Activated CD8-positive, alpha-beta memory T cell treated with anti-CD3 and anti-CD28 coated beads for 48 hours (primary cell): Measurements from ENCODE around the gene OR4E2.
"Not testable (repeated sequence)": the region's sequence is repeated elsewhere in the genome, so short reads cannot be mapped to it uniquely, and the experiment has no call there.

Experiments
- DNase-seq, 3 experiments: peaks; one replicate each; pipeline ENCODE4 v3.0.0-alpha.2; 2020; ENCODE audit warnings: low read depth in 2 of 3, low spot score in 2 of 3

OR4E2 gene

DNA sequence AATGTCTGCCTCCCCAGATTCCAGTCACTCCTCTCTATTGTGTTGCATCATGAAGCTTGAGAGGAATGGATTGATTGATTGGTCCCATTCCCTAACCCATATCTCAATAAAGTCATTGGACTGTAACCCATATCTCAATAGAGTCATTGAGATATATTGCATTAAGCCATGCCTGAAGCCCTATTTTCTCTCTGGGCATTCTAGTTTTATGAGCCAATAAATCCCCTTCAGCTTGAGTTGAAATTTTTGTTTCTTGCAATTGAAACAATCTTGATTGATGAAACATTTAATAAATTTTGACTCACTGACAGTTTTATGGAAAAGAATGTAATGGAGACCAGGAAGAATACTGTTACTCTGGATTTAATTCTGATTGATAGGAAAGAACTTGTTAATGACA lies 40.8 kb downstream of the OR4E2 start:
- no peak for DNase-seq

- DNase-seq = not testable (repeated sequence)
Observed at GRCh38 chr14:21697662-21698061, 44.0 kb downstream of the OR4E2 start.

- not testable (repeated sequence) for DNase-seq
Observed at GRCh38 chr14:21698538-21698937, 44.9 kb downstream of the OR4E2 start.

DNA sequence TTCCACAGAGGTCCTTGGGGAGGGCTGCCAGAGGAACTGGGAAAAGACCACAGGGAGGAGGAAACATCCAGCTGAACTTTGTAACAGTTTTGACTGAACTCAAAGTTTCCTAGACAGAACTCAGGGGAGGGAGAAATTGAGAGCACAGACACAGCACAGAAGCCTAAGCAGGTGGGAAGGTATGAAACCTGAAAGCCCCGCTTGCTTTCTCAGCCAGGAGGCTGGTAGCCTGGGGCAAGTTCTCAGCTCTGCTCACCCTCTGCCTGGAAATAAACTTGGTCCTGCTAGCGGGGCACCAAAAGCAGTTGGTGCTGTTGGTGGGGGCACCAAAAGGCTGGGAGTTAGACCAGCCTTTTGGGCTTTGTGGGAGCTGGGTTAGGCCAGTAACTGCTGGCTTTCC lies 45.9 kb downstream of the OR4E2 start:
- no peak for DNase-seq

DNA sequence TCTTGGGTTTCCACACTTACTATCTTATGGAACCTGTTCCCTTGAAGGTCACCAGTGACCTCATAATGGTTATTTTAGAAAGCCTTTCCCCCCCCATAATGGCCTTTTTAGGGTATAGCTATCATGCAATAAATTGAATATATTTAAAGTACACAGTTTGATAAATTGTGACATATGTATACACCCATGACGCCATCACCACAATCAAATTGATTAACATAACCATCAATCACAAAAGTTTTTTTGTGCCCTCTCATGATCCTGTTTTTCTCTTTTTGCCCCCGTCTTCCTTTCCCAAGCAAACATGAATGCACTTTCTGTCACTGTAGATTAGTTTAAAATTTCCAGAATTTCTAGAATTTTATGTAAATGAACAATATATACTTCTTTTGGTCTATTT lies 48.7 kb downstream of the OR4E2 start:
- no peak for DNase-seq

- DNase-seq = no peak
Observed at GRCh38 chr14:21703357-21704326, 50.0 kb downstream of the OR4E2 start.

- DNase-seq = no peak
Observed at GRCh38 chr14:21704338-21704737, 50.7 kb downstream of the OR4E2 start.

DNA sequence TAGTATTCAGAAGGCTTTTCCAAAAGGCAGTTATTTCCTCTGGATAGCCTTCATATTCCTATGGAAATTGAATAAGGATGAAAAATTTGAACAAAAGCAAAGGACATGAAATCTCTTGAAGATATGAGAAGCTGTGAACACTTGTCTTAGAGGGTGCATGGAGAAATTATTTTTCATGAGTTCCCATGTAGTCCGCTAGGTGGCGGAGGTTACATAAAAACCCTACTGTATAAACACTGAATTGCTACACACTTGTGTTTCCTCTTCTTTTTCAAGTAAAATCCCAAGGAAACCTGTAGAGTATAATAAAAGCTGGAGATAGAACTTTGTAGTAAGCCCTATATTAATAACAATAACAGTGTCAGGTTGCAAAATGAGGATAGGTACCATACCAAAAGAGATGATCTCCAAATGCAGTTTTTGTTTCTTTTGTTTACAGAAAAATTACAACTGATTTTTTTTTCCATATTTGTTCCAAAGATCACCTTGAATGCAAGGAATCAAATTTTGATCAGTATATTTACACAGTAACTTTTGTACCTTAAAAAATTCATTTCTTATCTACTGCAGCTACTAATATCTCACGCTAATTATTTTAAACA lies 57.8 kb downstream of the OR4E2 start:
- DNase-seq = no peak

GRCh38 chr14:21712036-21712435 lies 58.4 kb downstream of the OR4E2 start:
- DNase-seq = no peak

GRCh38 chr14:21714318-21714929 lies 60.8 kb downstream of the OR4E2 start:
- no peak for DNase-seq
